Measurements from ENCODE around the gene CAMK2B.

CAMK2B gene

DNA sequence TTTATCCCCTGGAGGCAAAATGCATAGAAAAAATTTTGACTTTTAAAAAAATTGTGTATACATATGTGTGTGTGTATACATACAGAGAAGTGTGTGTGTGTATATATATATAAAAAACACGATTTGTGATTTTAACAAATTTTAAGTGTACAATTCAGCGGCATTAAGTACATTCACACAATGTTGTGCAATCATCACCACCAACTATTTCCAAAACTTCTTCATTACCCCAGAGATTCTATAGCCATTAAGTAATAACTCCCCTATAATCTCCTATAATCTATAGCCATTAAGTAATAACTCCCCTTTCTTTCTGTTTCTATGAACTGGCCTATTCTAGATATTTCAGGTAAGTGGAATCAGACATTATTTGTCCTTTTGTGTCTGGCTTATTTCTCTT lies 20.7 kb upstream of the CAMK2B start:
- H3K27ac Mint-ChIP-seq, result no peak overlapping the region

DNA sequence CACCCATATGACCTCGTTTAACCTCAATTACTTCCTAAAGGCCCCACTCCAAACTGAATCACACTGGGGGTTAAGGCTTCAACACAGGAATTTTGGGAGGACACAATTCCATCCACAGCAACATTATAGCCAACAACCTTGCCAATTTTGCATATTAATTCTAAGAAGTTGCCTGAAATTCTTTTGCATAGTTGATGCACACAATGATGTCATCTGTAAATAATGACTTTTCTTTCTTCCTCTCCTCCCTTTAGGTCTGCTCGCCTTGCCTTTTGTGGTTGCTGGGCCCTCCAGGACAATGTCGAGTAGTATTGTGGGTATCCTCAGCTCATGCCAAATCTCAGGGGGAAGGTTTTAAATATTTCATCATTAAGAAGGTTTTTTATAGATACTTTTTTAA lies 16.0 kb upstream of the CAMK2B start:
- Mint-ChIP-seq H3K9me3 (peaks cover 0 to 9% of the 10 kb centered on the region in 2 donors), H3K27me3 (peaks cover 16 to 24% of the 10 kb centered on the region in 2 donors), H3K36me3 (ENCODE audit: insufficient read depth) (peaks cover 2% of the 10 kb centered on the region), H3K27ac (no peak overlapping the region), H3K4me3 (no peak overlapping the region), H3K4me1 (ENCODE audit: low read depth in 2 of 2) (no peaks in the 10 kb centered on the region)
- no peak for ATAC-seq (replicated peaks)
- DNase-seq, result no peak

More for the DNA sequence above, 20.7 kb upstream of the CAMK2B start:
- no peak for ATAC-seq (replicated peaks)
- Mint-ChIP-seq H3K36me3 (ENCODE audit: insufficient read depth) (no peaks in the 10 kb centered on the region), H3K4me1 (ENCODE audit: low read depth in 2 of 2) (no peaks in the 10 kb centered on the region), H3K27me3 (peaks cover 37 to 57% of the 10 kb centered on the region in 2 donors), H3K9me3 (no peaks in the 10 kb centered on the region), H3K4me3 (no peak overlapping the region)
- no peak for DNase-seq

- Mint-ChIP-seq H3K4me3 (no peak overlapping the region), H3K4me1 (ENCODE audit: low read depth in 2 of 2) (no peaks in the 10 kb centered on the region), H3K27me3 (peaks cover 12 to 21% of the 10 kb centered on the region in 2 donors), H3K27ac (no peak overlapping the region), H3K9me3 (peaks cover 3 to 9% of the 10 kb centered on the region in 2 donors), H3K36me3 (ENCODE audit: insufficient read depth) (peaks cover 2% of the 10 kb centered on the region)
- ATAC-seq (replicated peaks), result peak; percentile 51
- no peak for DNase-seq
Observed at GRCh38 chr7:44338600-44338999, 13.2 kb upstream of the CAMK2B start.

DNA sequence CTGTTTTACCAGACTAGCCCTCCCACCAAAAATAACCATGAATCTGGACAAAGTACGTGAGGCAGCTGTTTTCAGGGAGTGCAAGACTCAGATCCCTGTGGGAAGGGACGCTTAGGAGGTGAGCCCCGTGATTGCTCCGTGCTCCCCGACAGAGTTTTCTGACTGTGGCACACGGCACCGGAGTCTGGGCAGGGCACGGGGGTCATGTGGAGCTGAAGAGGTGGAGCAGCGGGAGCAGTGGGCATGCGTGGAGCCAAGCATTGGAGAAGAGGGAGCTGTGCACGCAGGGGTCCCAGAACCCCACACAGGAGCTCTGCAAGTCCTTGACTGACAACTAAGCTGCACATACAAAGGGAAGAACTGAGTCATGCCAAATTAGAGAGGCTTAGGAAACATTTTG lies 11.1 kb upstream of the CAMK2B start:
- Mint-ChIP-seq H3K36me3 (ENCODE audit: insufficient read depth) (peaks cover 2% of the 10 kb centered on the region), H3K27me3 (peaks cover 15 to 29% of the 10 kb centered on the region in 2 donors), H3K4me1 (ENCODE audit: low read depth in 2 of 2) (no peaks in the 10 kb centered on the region), H3K27ac (no peak overlapping the region), H3K9me3 (peaks cover 3 to 9% of the 10 kb centered on the region in 2 donors), H3K4me3 (no peak overlapping the region)
- ATAC-seq (replicated peaks) (no peak), DNase-seq (no peak)

DNA sequence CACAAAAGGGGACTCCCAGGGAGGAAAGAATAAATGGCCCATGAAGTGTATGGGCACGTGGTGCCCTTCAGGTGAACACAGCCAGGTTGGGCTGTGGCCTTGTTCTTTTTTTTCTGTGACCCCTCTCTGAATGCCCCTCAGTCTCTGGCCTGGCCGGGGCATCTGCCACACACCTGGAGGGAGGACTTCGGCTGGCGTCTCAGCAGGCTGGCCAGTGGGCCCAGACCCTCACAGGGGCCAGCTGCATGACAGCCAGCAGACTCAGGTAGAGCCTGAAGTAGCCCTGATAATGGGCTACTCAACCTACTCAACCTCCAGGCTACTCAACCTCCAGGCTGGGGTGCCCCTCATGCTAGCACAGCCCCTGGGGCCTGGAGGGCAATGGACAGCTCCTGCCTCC lies 9.8 kb upstream of the CAMK2B start:
- H3K27ac Mint-ChIP-seq, result no peak overlapping the region
- H3K36me3 Mint-ChIP-seq (ENCODE audit: insufficient read depth), result no peaks in the 10 kb centered on the region
- no peak for ATAC-seq (replicated peaks)

DNA sequence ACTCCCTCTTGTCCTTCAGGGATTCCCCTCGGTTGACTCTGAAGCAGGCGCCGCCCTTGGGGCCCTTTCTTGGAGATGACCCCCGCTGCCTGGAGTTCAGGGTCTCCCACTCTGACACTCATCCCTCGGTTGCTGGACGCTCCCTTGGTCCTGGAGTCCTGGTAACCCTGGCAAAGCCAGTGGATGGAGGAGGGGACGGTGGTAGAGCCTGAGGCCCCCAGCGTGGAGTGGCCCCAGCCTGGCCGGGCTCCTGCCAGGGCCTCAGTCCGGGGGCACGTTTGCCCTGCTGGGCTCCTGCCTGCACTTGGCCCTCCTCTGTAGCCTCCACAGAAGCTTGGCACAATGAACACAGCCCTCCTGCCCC lies 9.3 kb upstream of the CAMK2B start:
- peaks cover 23 to 37% of the 10 kb centered on the region in 2 donors for H3K27me3 Mint-ChIP-seq
- H3K9me3 Mint-ChIP-seq, result peaks cover 3 to 9% of the 10 kb centered on the region in 2 donors
- ATAC-seq (replicated peaks), result no peak
- H3K4me3 Mint-ChIP-seq, result no peak overlapping the region
- no peaks in the 10 kb centered on the region for H3K36me3 Mint-ChIP-seq (ENCODE audit: insufficient read depth)
- DNase-seq, result no peak
- no peak overlapping the region for H3K27ac Mint-ChIP-seq
- H3K4me1 Mint-ChIP-seq (ENCODE audit: low read depth in 2 of 2), result no peaks in the 10 kb centered on the region

More for the DNA sequence above, 9.8 kb upstream of the CAMK2B start:
- Mint-ChIP-seq H3K9me3 (peaks cover 3 to 9% of the 10 kb centered on the region in 2 donors), H3K4me1 (ENCODE audit: low read depth in 2 of 2) (no peaks in the 10 kb centered on the region), H3K27me3 (peaks cover 23 to 36% of the 10 kb centered on the region in 2 donors), H3K4me3 (no peak overlapping the region)
- DNase-seq, result no peak

- ATAC-seq (replicated peaks) (no peak), DNase-seq (no peak)
- H3K36me3 Mint-ChIP-seq (ENCODE audit: insufficient read depth), result no peaks in the 10 kb centered on the region
- H3K27ac Mint-ChIP-seq, result no peak overlapping the region
- H3K27me3 Mint-ChIP-seq, result peaks cover 23 to 40% of the 10 kb centered on the region in 2 donors
- peaks cover 3 to 9% of the 10 kb centered on the region in 2 donors for H3K9me3 Mint-ChIP-seq
- H3K4me3 Mint-ChIP-seq, result no peak overlapping the region
- H3K4me1 Mint-ChIP-seq (ENCODE audit: low read depth in 2 of 2), result no peaks in the 10 kb centered on the region
Observed at GRCh38 chr7:44333911-44334733, 8.7 kb upstream of the CAMK2B start.

DNA sequence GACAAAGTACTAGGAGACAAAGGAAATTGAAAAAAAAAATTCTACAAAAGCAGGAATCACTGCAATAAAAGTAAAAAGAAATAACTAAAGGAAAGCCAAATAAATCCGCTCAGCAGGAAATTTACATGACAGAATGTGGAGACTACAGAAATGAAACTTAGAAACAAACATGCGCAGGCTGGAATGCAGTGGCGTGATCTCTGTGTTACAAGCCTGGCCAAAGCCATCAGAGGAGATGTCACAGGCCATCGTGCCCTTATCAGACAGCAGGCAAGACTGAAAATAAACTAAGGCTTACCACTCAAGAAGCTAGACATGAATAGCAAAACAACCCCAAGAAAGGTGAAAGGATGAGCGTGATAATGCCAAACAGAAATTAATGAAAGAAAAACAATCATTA lies 6.3 kb upstream of the CAMK2B start:
- DNase-seq, result no peak
- peaks cover 25 to 51% of the 10 kb centered on the region in 2 donors for H3K27me3 Mint-ChIP-seq
- H3K36me3 Mint-ChIP-seq (ENCODE audit: insufficient read depth), result peaks cover 3% of the 10 kb centered on the region
- H3K27ac Mint-ChIP-seq, result no peak overlapping the region
- no peaks in the 10 kb centered on the region for H3K4me1 Mint-ChIP-seq (ENCODE audit: low read depth in 2 of 2)
- no peak for ATAC-seq (replicated peaks)
- peaks cover 3 to 9% of the 10 kb centered on the region in 2 donors for H3K9me3 Mint-ChIP-seq
- H3K4me3 Mint-ChIP-seq, result no peak overlapping the region

GRCh38 chr7:44330331-44330730 lies 4.9 kb upstream of the CAMK2B start:
- H3K27ac Mint-ChIP-seq, result no peak overlapping the region
- DNase-seq (no peak), ATAC-seq (replicated peaks) (no peak)
- no peak overlapping the region for H3K4me3 Mint-ChIP-seq
- H3K27me3 Mint-ChIP-seq, result peaks cover 25 to 52% of the 10 kb centered on the region in 2 donors
- peaks cover 3% of the 10 kb centered on the region for H3K36me3 Mint-ChIP-seq (ENCODE audit: insufficient read depth)
- peaks cover 4 to 5% of the 10 kb centered on the region in 2 donors for H3K4me1 Mint-ChIP-seq (ENCODE audit: low read depth in 2 of 2)
- H3K9me3 Mint-ChIP-seq, result peaks cover 0 to 9% of the 10 kb centered on the region in 2 donors

GRCh38 chr7:44329888-44330287 lies 4.5 kb upstream of the CAMK2B start:
- ATAC-seq (replicated peaks) (no peak), DNase-seq (no peak)
- H3K9me3 Mint-ChIP-seq, result peaks cover 0 to 9% of the 10 kb centered on the region in 2 donors
- H3K27ac Mint-ChIP-seq, result no peak overlapping the region
- peaks cover 4 to 5% of the 10 kb centered on the region in 2 donors for H3K4me1 Mint-ChIP-seq (ENCODE audit: low read depth in 2 of 2)
- peaks cover 3% of the 10 kb centered on the region for H3K36me3 Mint-ChIP-seq (ENCODE audit: insufficient read depth)
- peaks cover 25 to 52% of the 10 kb centered on the region in 2 donors for H3K27me3 Mint-ChIP-seq
- no peak overlapping the region for H3K4me3 Mint-ChIP-seq

GRCh38 chr7:44329081-44329480 lies 3.7 kb upstream of the CAMK2B start:
- DNase-seq (no peak), ATAC-seq (replicated peaks) (no peak)
- peaks cover 3% of the 10 kb centered on the region for H3K36me3 Mint-ChIP-seq (ENCODE audit: insufficient read depth)
- peaks cover 0 to 9% of the 10 kb centered on the region in 2 donors for H3K9me3 Mint-ChIP-seq
- no peak overlapping the region for H3K27ac Mint-ChIP-seq
- H3K4me1 Mint-ChIP-seq (ENCODE audit: low read depth in 2 of 2), result peaks cover 4 to 5% of the 10 kb centered on the region in 2 donors
- no peak overlapping the region for H3K4me3 Mint-ChIP-seq
- peaks cover 32 to 60% of the 10 kb centered on the region in 2 donors for H3K27me3 Mint-ChIP-seq

DNA sequence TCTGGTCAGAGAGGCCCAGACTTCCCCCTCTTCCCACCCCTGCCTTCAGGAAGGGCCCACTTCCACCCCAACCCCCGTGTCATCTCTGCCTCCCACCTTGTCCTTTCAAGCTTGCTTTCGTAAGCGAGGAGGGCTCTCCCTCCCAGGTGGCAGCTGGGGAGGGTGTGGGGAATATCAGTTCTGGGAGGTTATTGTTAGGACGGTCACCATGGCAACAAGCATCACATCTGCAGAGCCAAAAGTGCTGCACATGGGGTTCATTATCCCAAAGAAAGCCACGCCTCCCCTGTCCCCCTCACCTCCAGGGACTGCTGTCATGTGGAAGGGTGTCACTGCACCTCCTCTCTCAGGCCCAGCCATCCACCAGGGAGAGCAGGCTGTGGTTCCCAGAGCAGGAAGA lies 2.6 kb upstream of the CAMK2B start:
- H3K27me3 Mint-ChIP-seq, result peaks cover 42 to 71% of the 10 kb centered on the region in 2 donors
- peaks cover 3% of the 10 kb centered on the region for H3K36me3 Mint-ChIP-seq (ENCODE audit: insufficient read depth)
- DNase-seq (no peak), ATAC-seq (replicated peaks) (no peak)
- no peak overlapping the region for H3K27ac Mint-ChIP-seq
- peaks cover 4 to 5% of the 10 kb centered on the region in 2 donors for H3K4me1 Mint-ChIP-seq (ENCODE audit: low read depth in 2 of 2)
- H3K4me3 Mint-ChIP-seq, result no peak overlapping the region
- H3K9me3 Mint-ChIP-seq, result peaks cover 0 to 9% of the 10 kb centered on the region in 2 donors

- H3K36me3 Mint-ChIP-seq (ENCODE audit: insufficient read depth), result peaks cover 3% of the 10 kb centered on the region
- H3K9me3 Mint-ChIP-seq, result peaks cover 0 to 9% of the 10 kb centered on the region in 2 donors
- H3K4me1 Mint-ChIP-seq (ENCODE audit: low read depth in 2 of 2), result peaks cover 4 to 5% of the 10 kb centered on the region in 2 donors
- ATAC-seq (replicated peaks) (no peak), DNase-seq (no peak)
- H3K27me3 Mint-ChIP-seq, result peaks cover 43 to 77% of the 10 kb centered on the region in 2 donors
- no peak overlapping the region for H3K27ac Mint-ChIP-seq
- peak overlapping the region; percentile 70 to 81 for H3K4me3 Mint-ChIP-seq
Observed at GRCh38 chr7:44326261-44327125, 1.1 kb upstream of the CAMK2B start.
